K562 (cell line): ENCODE results near the gene CDR2L. TPM values are rescaled to one million over a fixed set of nuclear protein-coding genes. Genes with fewer than 3 reads are reported as not detected.

Experiments used
- GATAD2B ChIP-seq: fragments of 450-650 bp; IDR thresholded peaks from 2 replicates; pipeline ENCODE4 v1.6.1; 2017; ENCODE audit warnings: mild to moderate bottlenecking, borderline replicate concordance
- HBP1 ChIP-seq: fragments of 450-650 bp; formaldehyde crosslinking; IDR thresholded peaks from 2 replicates; pipeline ENCODE4 v1.4.0; 2022; ENCODE audit warnings: missing genetic modification characterization
- MAZ ChIP-seq, 2 experiments: fragments of 450-650 bp in 1 of 2; sonication (generic) in 1 of 2; formaldehyde crosslinking; IDR thresholded peaks in 1 of 2; conservative IDR thresholded peaks in 1 of 2; 2 replicates each; pipeline versions ENCODE4 v1.4.0 to v1.5.0; 2020; ENCODE audit warnings: mild to moderate bottlenecking in 1 of 2, missing genetic modification reagents in 1 of 2
- NFYB ChIP-seq: IDR thresholded peaks from 2 replicates; pipeline ENCODE4 v1.6.1; 2011; ENCODE audit warnings: mild to moderate bottlenecking, moderate library complexity; ENCODE audit not compliant: insufficient read length; ENCODE audit errors: extremely low read depth
- NONO ChIP-seq, 2 experiments: fragments of 200-400 bp in 1 of 2; fragments of 450-650 bp in 1 of 2; formaldehyde crosslinking in 1 of 2; IDR thresholded peaks; 2 replicates each; pipeline ENCODE4 v1.6.1; 2017; ENCODE audit warnings: low read depth in 2 of 2, mild to moderate bottlenecking in 2 of 2, moderate library complexity in 2 of 2, low read length in 1 of 2
- NR2C1 ChIP-seq, 2 experiments: fragments of 450-650 bp; IDR thresholded peaks; 2 replicates each; pipeline ENCODE4 v1.6.1; 2017; ENCODE audit warnings: mild to moderate bottlenecking in 2 of 2, antibody characterized with exemption in 1 of 2, inconsistent platforms in 1 of 2, missing compliant biosample characterization in 1 of 2, missing genetic modification characterization in 1 of 2
- PCBP1 ChIP-seq: fragments of 200-400 bp; formaldehyde crosslinking; IDR thresholded peaks from 2 replicates; pipeline ENCODE4 v1.6.1; 2018; ENCODE audit warnings: mild to moderate bottlenecking, low read depth, low read length; ENCODE audit not compliant: poor library complexity, severe bottlenecking
- RB1 ChIP-seq: fragments of 450-650 bp; IDR thresholded peaks from 2 replicates; pipeline ENCODE4 v1.6.1; 2017; ENCODE audit warnings: low read depth, mild to moderate bottlenecking
- REST ChIP-seq, 2 experiments: fragments of 450-650 bp; formaldehyde crosslinking in 1 of 2; IDR thresholded peaks; 2 replicates each; pipeline versions ENCODE4 v1.4.0 to v1.6.1; 2014 to 2020; ENCODE audit warnings: mild to moderate bottlenecking in 2 of 2, borderline replicate concordance in 1 of 2, low read depth in 1 of 2
- SMAD4 ChIP-seq: fragments of 250-450 bp; sonication (Bioruptor Pico); conservative IDR thresholded peaks from 2 replicates; pipeline ENCODE4 v1.8.0; 2021; ENCODE audit warnings: inconsistent platforms, mild to moderate bottlenecking, moderate library complexity
- SPI1 ChIP-seq: IDR thresholded peaks from 2 replicates; pipeline ENCODE4 v1.6.1; 2011; ENCODE audit warnings: low read depth, low read length, control low read depth, borderline replicate concordance
- SRSF7 ChIP-seq: fragments of 200-400 bp; formaldehyde crosslinking; optimal IDR thresholded peaks from 2 replicates; pipeline ENCODE3; 2017; ENCODE audit warnings: mild to moderate bottlenecking, low read depth, low read length
- XRCC3 ChIP-seq: fragments of 450-650 bp; IDR thresholded peaks from 2 replicates; pipeline ENCODE4 v1.6.1; 2017; ENCODE audit warnings: mild to moderate bottlenecking, moderate library complexity
- ZNF316 ChIP-seq: fragments of 450-650 bp; IDR thresholded peaks from 2 replicates; pipeline ENCODE4 v1.6.1; 2016
- ZNF589 ChIP-seq: fragments of 200-800 bp; sonication (Bioruptor generic); IDR thresholded peaks from 2 replicates; pipeline ENCODE4 v1.6.1; 2016; ENCODE audit warnings: low read depth, missing genetic modification characterization, missing compliant biosample characterization
- ZNF76 ChIP-seq: fragments of 250-450 bp; sonication (Bioruptor Pico); IDR thresholded peaks from 2 replicates; pipeline ENCODE4 v1.4.0; 2020; ENCODE audit warnings: mild to moderate bottlenecking, moderate library complexity, borderline replicate concordance
- polyA plus RNA-seq, 8 experiments: library from polyadenylated mRNA; depleted of rRNA in 4 of 8; stranded (reverse) in 5 of 8; unstranded in 3 of 8; fragments of >200 nt; fragmentation: Nextera tagmentation in 2 of 8; fragmentation: Illumina TruSeq in 1 of 8; extraction: Ambion mirVana in 2 of 8; extraction: Trizol in 1 of 8; gene quantifications; 2 replicates each; pipeline versions ENCODE4 v1.2.1 to v1.2.3, GENCODE V29; 2011 to 2014; ENCODE audit warnings: inconsistent platforms in 1 of 8, missing spikeins in 1 of 8
- total RNA-seq, 7 experiments: library from RNA; depleted of rRNA in 6 of 7; stranded (reverse); fragments of >200 nt in 6 of 7; fragmentation: Illumina TruSeq in 2 of 7; extraction: Trizol in 2 of 7; gene quantifications; 2 replicates each; pipeline versions ENCODE4 v1.2.1 to v1.2.3, GENCODE V29; 2011 to 2021; ENCODE audit warnings: low replicate concordance in 1 of 7

Gene CDR2L
- total and polyA plus RNA-seq, 9 of the 15 experiments (the other 6 are each of a cell fraction or from before 2014, with no cell fraction given), result 2.7 to 16.0 (median 7.3) TPM

- TF ChIP-seq ZNF316, result peak; percentile 8; the same call in 1 of the 2 replicates
- peak; percentile 54; the same call in 1 of the 2 replicates for TF ChIP-seq RB1
- peak in 1 of 2 experiments; percentile 69; a peak in 1 of 4 replicates for TF ChIP-seq NONO (IDR thresholded peaks at IDR 0.05; ENCODE audit: low read depth in 2 of 2, low read length in 1 of 2)
- TF ChIP-seq HBP1 (CRISPR knock-in tag), result no peak
- no peak; a peak in 1 of 4 replicates for TF ChIP-seq MAZ (CRISPR knock-in tag; conservative IDR thresholded peaks at IDR 0.05 in 1 of 2, IDR thresholded peaks at IDR 0.05 in 1 of 2)
- TF ChIP-seq SMAD4 (CRISPR knock-in tag), result peak; percentile 40; the same call in 1 of the 2 replicates
- TF ChIP-seq ZNF589, result no peak
- no peak for TF ChIP-seq PCBP1
- no peak for TF ChIP-seq NR2C1 (IDR thresholded peaks at IDR 0.05)
- TF ChIP-seq NR2C1 (tag; IDR thresholded peaks at IDR 0.05), result no peak
- peak; percentile 52 for TF ChIP-seq NFYB
- peak; percentile 55; the same call in 1 of the 2 replicates for TF ChIP-seq REST (IDR thresholded peaks at IDR 0.05; ENCODE audit: borderline replicate concordance)
- no peak for TF ChIP-seq REST (CRISPR knock-in tag; IDR thresholded peaks at IDR 0.05; ENCODE audit: low read depth)
- TF ChIP-seq SPI1, result no peak
- no peak for TF ChIP-seq SRSF7
- no peak for TF ChIP-seq XRCC3
- peak; percentile 93 for TF ChIP-seq GATAD2B
- TF ChIP-seq ZNF76, result 0 out of 2 replicates have a peak, but pooled peaks have one; percentile 29
These were observed at the start of gene CDR2L (continued) for GRCh38 chr17:74987418-74987908.
